NCI-H526 (cell line): ENCODE data around the gene MMAB.

ENCODE experiments used
- DNase-seq, 2 experiments: peaks; one replicate each; lab custom pipeline; 2025; lab: John Stamatoyannopoulos, UW

MMAB gene

GRCh38 chr12:109510196-109510595, 63.1 kb downstream of the MMAB start:
- no peak for DNase-seq

- DNase-seq = no peak
Measured at GRCh38 chr12:109504068-109504467, 69.2 kb downstream of the MMAB start.
